Large intestine (tissue), 3 donors: Measurements from ENCODE around the gene TRA2A. TPM values are rescaled to one million over a fixed set of nuclear protein-coding genes. Genes with fewer than 3 reads are reported as not detected.
"Not testable (repeated sequence)": the region's sequence is repeated elsewhere in the genome, so short reads cannot be mapped to it uniquely, and the experiment has no call there.

Experiments used
- DNase-seq, 2 donors: peaks; one replicate each; pipeline versions ENCODE4 v3.0.0 to v3.0.0-alpha.2; 2013
- H3K27ac ChIP-seq: one replicate; pipeline ENCODE4 v1.5.1; 2013; ENCODE audit warnings: low read length
- H3K27me3 ChIP-seq: 2 replicates; pipeline ENCODE4 v1.6.1; 2013; ENCODE audit warnings: low read length; ENCODE audit not compliant: control insufficient read depth, insufficient read depth
- H3K36me3 ChIP-seq: 2 replicates; pipeline ENCODE4 v1.6.1; 2013; ENCODE audit warnings: low read length; ENCODE audit not compliant: control insufficient read depth, insufficient read depth
- H3K4me1 ChIP-seq: one replicate; pipeline ENCODE4 v1.6.1; 2013; ENCODE audit warnings: low read length; ENCODE audit not compliant: control insufficient read depth, insufficient read depth
- H3K4me3 ChIP-seq: one replicate; pipeline ENCODE4 v1.5.1; 2013; ENCODE audit warnings: low read length
- H3K9me3 ChIP-seq: one replicate; pipeline ENCODE4 v1.6.1; 2013; ENCODE audit warnings: mild to moderate bottlenecking, low read depth, low read length, moderate library complexity; ENCODE audit not compliant: control insufficient read depth
- WGBS: methylation state at CpG from one replicate; pipeline ENCODE4 v1.1.5; 2013; ENCODE audit warnings: low lambda C conversion rate; ENCODE audit not compliant: insufficient coverage; 5-methylcytosine and 5-hydroxymethylcytosine counted together
- polyA plus RNA-seq: library from polyadenylated mRNA; unstranded; fragments of 120-200 nt; gene quantifications from one replicate; pipeline ENCODE4 v1.2.1, GENCODE V29; 2013

TRA2A gene
- polyA plus RNA-seq, 1 donor: 169 TPM

DNA sequence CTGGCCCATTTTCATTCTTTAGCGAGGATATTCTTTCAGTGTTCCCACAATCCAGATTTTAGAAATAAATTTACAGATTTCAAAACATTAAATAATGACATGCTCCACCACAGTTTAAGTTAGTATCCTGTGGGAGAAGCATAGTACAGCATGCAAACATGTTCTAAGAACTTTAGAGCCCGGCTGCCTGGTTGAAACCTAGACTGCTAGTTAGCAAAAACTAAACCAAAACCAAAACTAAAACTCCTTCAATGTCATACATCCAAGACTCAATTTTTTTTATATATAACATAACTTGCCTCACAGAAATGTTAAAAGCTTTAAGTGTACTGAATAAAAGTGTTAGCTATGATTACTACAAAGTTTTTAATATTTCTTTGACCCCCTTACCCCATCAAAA lies 17.0 kb downstream of the TRA2A start:
- no peak overlapping the region for H3K27ac ChIP-seq
- peaks cover 76% of the 10 kb centered on the region for H3K36me3 ChIP-seq
- WGBS: no CpG with 5 or more reads among the region's 2 CpGs
- no peaks in the 10 kb centered on the region for H3K4me1 ChIP-seq
- H3K9me3 ChIP-seq: no peaks in the 10 kb centered on the region
- H3K27me3 ChIP-seq: no peaks in the 10 kb centered on the region
- DNase-seq: no peak
- no peak overlapping the region for H3K4me3 ChIP-seq

DNA sequence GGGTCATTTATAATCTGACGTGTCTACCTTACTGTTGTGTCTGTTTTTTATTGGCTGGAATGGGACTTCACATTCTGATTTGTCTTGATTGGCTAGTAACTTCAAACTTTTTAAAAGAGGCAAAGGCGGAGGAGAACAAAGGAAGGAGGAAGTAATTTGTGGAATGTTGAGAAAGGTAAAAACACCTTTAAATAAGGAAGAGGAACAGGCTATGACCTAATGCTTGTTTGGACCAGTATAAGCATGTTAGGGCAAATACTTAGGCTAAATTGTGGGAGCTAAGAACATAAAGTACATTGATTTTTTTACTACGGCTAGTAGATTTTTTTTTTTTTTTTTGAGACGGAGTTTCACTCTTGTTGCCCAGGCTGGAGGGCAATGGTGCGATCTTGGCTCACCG lies 18.0 kb downstream of the TRA2A start:
- not testable (repeated sequence) for H3K27ac ChIP-seq, DNase-seq, H3K4me3 ChIP-seq, H3K9me3 ChIP-seq, H3K4me1 ChIP-seq, H3K27me3 ChIP-seq
- H3K36me3 ChIP-seq: peaks cover 77% of the 10 kb centered on the region
- WGBS: no CpG with 5 or more reads among the region's 6 CpGs

- Histone ChIP-seq H3K36me3 (no peaks in the 10 kb centered on the region), H3K4me1 (peaks cover 4% of the 10 kb centered on the region), H3K27ac (no peak overlapping the region), H3K27me3 (no peaks in the 10 kb centered on the region), H3K9me3 (no peaks in the 10 kb centered on the region), H3K4me3 (no peak overlapping the region)
- WGBS: no CpG with 5 or more reads among the region's 9 CpGs
- no peak for DNase-seq
Observed at GRCh38 chr7:23494009-23494408, 37.8 kb downstream of the TRA2A start.

- no peaks in the 10 kb centered on the region for H3K9me3 ChIP-seq
- no peaks in the 10 kb centered on the region for H3K36me3 ChIP-seq
- H3K4me1 ChIP-seq: no peaks in the 10 kb centered on the region
- no peak overlapping the region for H3K27ac ChIP-seq
- H3K27me3 ChIP-seq: no peaks in the 10 kb centered on the region
- WGBS: 40% methylated on average over 1 of the region's 3 CpGs
- DNase-seq: no peak
- H3K4me3 ChIP-seq: peak overlapping the region; percentile 72
Observed at GRCh38 chr7:23491502-23491901, 40.3 kb downstream of the TRA2A start.

GRCh38 chr7:23490357-23491135 lies 41.2 kb downstream of the TRA2A start:
- Histone ChIP-seq H3K36me3 (no peaks in the 10 kb centered on the region), H3K27me3 (no peaks in the 10 kb centered on the region), H3K27ac (peak overlapping the region; percentile 80), H3K9me3 (no peaks in the 10 kb centered on the region), H3K4me3 (peak overlapping the region; percentile 72), H3K4me1 (no peaks in the 10 kb centered on the region)
- WGBS: no CpG with 5 or more reads among the region's 56 CpGs
- peak; percentile 48 to 75 for DNase-seq

GRCh38 chr7:23488714-23489113 lies 43.1 kb downstream of the TRA2A start:
- not testable (repeated sequence) for DNase-seq, H3K9me3 ChIP-seq, H3K4me1 ChIP-seq, H3K4me3 ChIP-seq, H3K27ac ChIP-seq, H3K36me3 ChIP-seq, H3K27me3 ChIP-seq
- WGBS: no CpG with 5 or more reads among the region's 13 CpGs

GRCh38 chr7:23487670-23488069 lies 44.1 kb downstream of the TRA2A start:
- no peaks in the 10 kb centered on the region for H3K9me3 ChIP-seq
- H3K4me1 ChIP-seq: no peaks in the 10 kb centered on the region
- no peaks in the 10 kb centered on the region for H3K36me3 ChIP-seq
- no peak for DNase-seq
- no peaks in the 10 kb centered on the region for H3K27me3 ChIP-seq
- H3K27ac ChIP-seq: no peak overlapping the region
- WGBS: no CpG with 5 or more reads among the region's 4 CpGs
- no peak overlapping the region for H3K4me3 ChIP-seq

DNA sequence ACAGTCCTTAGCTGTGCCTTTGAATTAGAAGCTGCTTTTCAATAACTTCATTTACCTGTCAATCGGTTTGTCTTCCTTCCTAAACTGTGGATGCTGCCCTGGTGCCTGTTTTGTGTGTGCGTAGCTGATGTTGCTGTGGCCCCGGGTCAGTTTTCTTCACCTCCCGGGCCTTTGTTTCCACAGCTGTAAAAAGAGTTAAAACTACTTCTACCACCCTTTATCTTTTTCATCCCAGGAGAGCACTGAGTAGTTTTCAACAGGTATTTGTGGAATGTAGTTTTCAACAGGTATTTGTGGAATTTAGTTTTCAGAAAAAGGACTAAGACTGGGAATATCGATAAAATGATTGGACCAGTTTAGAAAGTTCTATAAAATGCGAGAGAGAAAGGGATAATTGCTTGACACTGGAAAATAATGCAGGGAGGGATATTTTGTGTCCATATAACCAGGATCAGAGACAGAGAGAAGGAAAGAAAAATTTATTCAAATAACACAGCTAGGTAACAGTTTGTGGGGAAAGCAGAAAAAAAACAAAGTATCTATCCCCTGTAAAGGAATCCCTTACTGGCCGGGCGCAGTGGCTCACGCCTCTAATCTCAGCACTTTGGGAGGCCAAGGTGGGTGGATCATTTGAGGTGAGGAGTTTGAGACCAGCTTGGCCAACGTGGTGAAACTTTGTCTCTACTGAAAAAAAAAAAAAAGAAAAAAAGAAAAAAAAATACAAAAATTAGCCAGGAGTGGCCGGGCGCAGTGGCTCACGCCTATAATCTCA lies 45.6 kb downstream of the TRA2A start:
- WGBS: 61% methylated on average over 2 of the region's 13 CpGs
- Histone ChIP-seq H3K27ac (no peak overlapping the region), H3K9me3 (no peaks in the 10 kb centered on the region), H3K4me3 (no peak overlapping the region), H3K36me3 (no peaks in the 10 kb centered on the region), H3K4me1 (no peaks in the 10 kb centered on the region), H3K27me3 (no peaks in the 10 kb centered on the region)
- DNase-seq: no peak

GRCh38 chr7:23482686-23483085 lies 49.1 kb downstream of the TRA2A start:
- Histone ChIP-seq H3K4me3 (no peak overlapping the region), H3K4me1 (no peaks in the 10 kb centered on the region), H3K27me3 (no peaks in the 10 kb centered on the region), H3K36me3 (no peaks in the 10 kb centered on the region), H3K9me3 (no peaks in the 10 kb centered on the region), H3K27ac (no peak overlapping the region)
- no peak for DNase-seq
- 100% methylated on average over 1 of the region's 4 CpGs for WGBS

DNA sequence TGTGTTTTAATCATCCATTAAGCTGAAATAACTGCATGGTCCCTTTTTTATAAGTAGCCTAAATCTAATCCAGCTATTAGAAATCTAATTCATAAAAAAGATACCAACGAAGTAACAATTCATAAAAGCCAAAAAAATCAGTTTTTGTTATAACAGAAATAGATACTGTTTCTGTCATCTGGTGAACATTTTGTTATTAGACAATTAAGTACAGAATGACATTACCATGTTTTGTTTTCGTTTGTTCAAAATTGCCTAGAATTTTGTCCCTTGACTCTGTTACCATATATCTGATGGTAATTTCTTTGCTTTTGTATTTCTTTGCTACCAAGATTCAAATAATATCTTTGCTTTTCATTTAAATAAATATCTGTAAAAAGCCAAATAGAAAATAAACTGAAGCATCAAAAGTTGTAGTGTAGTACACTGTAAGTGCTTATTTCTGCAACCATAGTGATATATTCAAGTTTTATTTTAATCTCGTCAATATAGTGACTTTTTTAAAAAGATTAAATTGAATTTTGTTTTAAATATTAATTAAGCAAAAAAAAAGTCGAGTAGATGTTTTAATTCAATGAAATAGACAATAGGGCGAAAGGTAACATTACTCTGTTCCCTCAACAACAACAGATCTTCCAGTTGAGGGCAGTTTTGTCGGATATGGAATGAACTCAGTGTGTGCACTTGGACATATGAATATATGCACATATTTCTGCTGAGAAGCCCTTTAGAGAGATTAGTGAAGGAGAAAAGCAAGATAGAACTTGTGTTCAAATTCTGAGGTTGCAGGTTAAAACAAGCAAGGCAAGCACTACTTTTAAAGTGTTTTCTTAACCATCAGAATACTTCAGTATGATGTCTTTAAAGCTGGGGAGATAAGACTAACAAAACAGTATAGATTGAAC lies 53.6 kb downstream of the TRA2A start:
- H3K27me3 ChIP-seq: no peaks in the 10 kb centered on the region
- no peak overlapping the region for H3K4me3 ChIP-seq
- H3K27ac ChIP-seq: no peak overlapping the region
- H3K36me3 ChIP-seq: no peaks in the 10 kb centered on the region
- peak in 1 of 2 donors; percentile 3 for DNase-seq
- H3K4me1 ChIP-seq: peaks cover 3% of the 10 kb centered on the region
- no peaks in the 10 kb centered on the region for H3K9me3 ChIP-seq
- WGBS: 88% methylated on average over 5 of the region's 6 CpGs
